Smooth muscle cell (in vitro differentiated cells): Measurements from ENCODE around the gene ZNRD2. TPM values are rescaled to one million over a fixed set of nuclear protein-coding genes. Genes with fewer than 3 reads are reported as not detected.

Experiments used
- DNase-seq: peaks from one replicate; lab custom pipeline; 2025; ENCODE audit not compliant: unreplicated experiment; lab: John Stamatoyannopoulos, UW
- H2AFZ ChIP-seq: fragments of 200-600 bp; sonication (generic); 2 replicates; pipeline ENCODE4 v1.6.0; 2016; ENCODE audit warnings: antibody characterized with exemption, low read depth, mild to moderate bottlenecking
- H3F3A ChIP-seq: fragments of 200-600 bp; sonication (generic); 2 replicates; pipeline ENCODE4 v1.6.0; 2017; ENCODE audit warnings: antibody characterized with exemption, low read depth
- H3K27ac ChIP-seq: fragments of 200-600 bp; sonication (generic); 2 replicates; pipeline ENCODE4 v1.5.1; 2016; ENCODE audit warnings: low read depth, mild to moderate bottlenecking
- H3K27me3 ChIP-seq: fragments of 200-600 bp; sonication (generic); 2 replicates; pipeline ENCODE4 v1.6.1; 2016; ENCODE audit warnings: low read depth, mild to moderate bottlenecking
- H3K36me3 ChIP-seq: fragments of 200-600 bp; sonication (generic); 2 replicates; pipeline ENCODE4 v1.5.1; 2016; ENCODE audit warnings: low read depth
- H3K4me1 ChIP-seq: fragments of 200-600 bp; sonication (generic); 2 replicates; pipeline ENCODE4 v1.5.1; 2016; ENCODE audit warnings: low read depth
- H3K4me2 ChIP-seq: fragments of 200-600 bp; sonication (generic); 2 replicates; pipeline ENCODE4 v1.6.0; 2016; ENCODE audit warnings: mild to moderate bottlenecking
- H3K4me3 ChIP-seq: fragments of 200-600 bp; sonication (generic); 2 replicates; pipeline ENCODE4 v1.5.1; 2016; ENCODE audit warnings: mild to moderate bottlenecking
- H3K79me2 ChIP-seq: fragments of 200-600 bp; sonication (generic); 2 replicates; pipeline ENCODE4 v1.6.0; 2016; ENCODE audit warnings: low read depth, mild to moderate bottlenecking
- H3K9ac ChIP-seq: fragments of 200-600 bp; sonication (generic); 2 replicates; pipeline ENCODE4 v1.6.0; 2016; ENCODE audit warnings: low read depth
- H3K9me3 ChIP-seq: fragments of 200-600 bp; sonication (generic); replicated peaks from 2 replicates; pipeline ENCODE4 v1.5.1; 2016; ENCODE audit warnings: low read depth
- H4K20me1 ChIP-seq: fragments of 200-600 bp; sonication (generic); 2 replicates; pipeline ENCODE4 v1.6.0; 2016; ENCODE audit warnings: low read depth
- CTCF ChIP-seq: fragments of 200-600 bp; sonication (generic); IDR thresholded peaks from 2 replicates; pipeline ENCODE4 v1.5.1; 2017; ENCODE audit warnings: borderline replicate concordance, mild to moderate bottlenecking, antibody characterized with exemption; ENCODE audit not compliant: insufficient read depth, poor library complexity, severe bottlenecking
- WGBS: methylation state at CpG from one replicate; pipeline ENCODE4 v1.1.7; 2016; ENCODE audit warnings: low lambda C conversion rate; 5-methylcytosine and 5-hydroxymethylcytosine counted together
- polyA plus RNA-seq: library from polyadenylated mRNA; unstranded; fragments of >200 nt; fragmentation: Nextera tagmentation; extraction: Ambion mirVana; gene quantifications from 2 replicates; pipeline ENCODE4 v1.2.1, GENCODE V29; 2016
- total RNA-seq: library from RNA; depleted of rRNA; stranded (reverse); fragments of >200 nt; gene quantifications from 2 replicates; pipeline ENCODE4 v1.2.3, GENCODE V29; 2014

Gene ZNRD2
- total and polyA plus RNA-seq, 2 experiments from 2014 or later: 55.5 to 105 TPM

GRCh38 chr11:65618763-65619162, 48.5 kb downstream of the ZNRD2 start:
- Histone ChIP-seq H3K27me3 (no peaks in the 10 kb centered on the region), H3K36me3 (no peaks in the 10 kb centered on the region), H3K9me3 (no peaks in the 10 kb centered on the region), H3F3A (no peaks in the 10 kb centered on the region), H3K9ac (no peak overlapping the region), H3K27ac (no peak overlapping the region), H3K4me3 (no peak overlapping the region), H3K79me2 (peaks cover 26% of the 10 kb centered on the region), H3K4me2 (no peak overlapping the region), H3K4me1 (peaks cover under 1% of the 10 kb centered on the region), H2AFZ (no peak overlapping the region), H4K20me1 (peaks cover 8% of the 10 kb centered on the region)
- over 99% methylated on average over 14 of the region's 14 CpGs for WGBS
- TF ChIP-seq CTCF: no peak
- DNase-seq: no peak

GRCh38 chr11:65619281-65619928, 49.1 kb downstream of the ZNRD2 start:
- no peaks in the 10 kb centered on the region for H3K36me3 ChIP-seq
- no peaks in the 10 kb centered on the region for H3K27me3 ChIP-seq
- no peak overlapping the region for H2AFZ ChIP-seq
- peaks cover 8% of the 10 kb centered on the region for H4K20me1 ChIP-seq
- no peaks in the 10 kb centered on the region for H3F3A ChIP-seq
- no peaks in the 10 kb centered on the region for H3K4me1 ChIP-seq
- no peak for DNase-seq
- H3K4me2 ChIP-seq: no peak overlapping the region
- TF ChIP-seq CTCF: no peak
- WGBS: 95% methylated on average over 29 of the region's 29 CpGs
- no peak overlapping the region for H3K9ac ChIP-seq
- H3K9me3 ChIP-seq: no peaks in the 10 kb centered on the region
- H3K27ac ChIP-seq: no peak overlapping the region
- H3K4me3 ChIP-seq: no peak overlapping the region
- peaks cover 24% of the 10 kb centered on the region for H3K79me2 ChIP-seq

- 98% methylated on average over 10 of the region's 19 CpGs for WGBS
- Histone ChIP-seq H4K20me1 (peaks cover 8% of the 10 kb centered on the region), H3K4me1 (no peaks in the 10 kb centered on the region), H3K4me3 (no peak overlapping the region), H3K36me3 (no peaks in the 10 kb centered on the region), H3K79me2 (peaks cover 24% of the 10 kb centered on the region), H3K27ac (no peak overlapping the region), H3F3A (no peaks in the 10 kb centered on the region), H3K4me2 (no peak overlapping the region), H3K9ac (no peak overlapping the region), H3K27me3 (no peaks in the 10 kb centered on the region), H2AFZ (no peak overlapping the region), H3K9me3 (no peaks in the 10 kb centered on the region)
- no peak for DNase-seq
- no peak for TF ChIP-seq CTCF
Measured at GRCh38 chr11:65620666-65621065, 50.4 kb downstream of the ZNRD2 start.

GRCh38 chr11:65621460-65621859, 51.2 kb downstream of the ZNRD2 start:
- Histone ChIP-seq H2AFZ (no peak overlapping the region), H3K79me2 (peaks cover 17% of the 10 kb centered on the region), H3K4me3 (no peak overlapping the region), H3K9ac (no peak overlapping the region), H3K4me2 (no peak overlapping the region), H3K36me3 (no peaks in the 10 kb centered on the region), H3K4me1 (no peaks in the 10 kb centered on the region), H3K9me3 (no peaks in the 10 kb centered on the region), H4K20me1 (peaks cover 5% of the 10 kb centered on the region), H3F3A (no peaks in the 10 kb centered on the region), H3K27me3 (no peaks in the 10 kb centered on the region), H3K27ac (no peak overlapping the region)
- TF ChIP-seq CTCF: no peak
- no peak for DNase-seq
- over 99% methylated on average over 14 of the region's 14 CpGs for WGBS
